CD4-positive, alpha-beta T cell treated with Interleukin-4 for 4 hours (primary cell): Measurements from ENCODE around the gene CALD1.

Experiments used
- DNase-seq: peaks from one replicate; pipeline ENCODE4 v3.0.0-alpha.2; 2020

CALD1 gene

GRCh38 chr7:134778941-134779740, at the start of gene CALD1:
Gene CALD1 (plus strand): TSS chr7:134779634. CDS start chr7:134867734, 88,100 bp downstream.
- DNase-seq: no peak

- DNase-seq: no peak
Observed at GRCh38 chr7:134729895-134730294, 49.5 kb upstream of the CALD1 start.

GRCh38 chr7:134730411-134730829, 49.0 kb upstream of the CALD1 start:
- no peak for DNase-seq

GRCh38 chr7:134731616-134732015, 47.8 kb upstream of the CALD1 start:
- no peak for DNase-seq

DNA sequence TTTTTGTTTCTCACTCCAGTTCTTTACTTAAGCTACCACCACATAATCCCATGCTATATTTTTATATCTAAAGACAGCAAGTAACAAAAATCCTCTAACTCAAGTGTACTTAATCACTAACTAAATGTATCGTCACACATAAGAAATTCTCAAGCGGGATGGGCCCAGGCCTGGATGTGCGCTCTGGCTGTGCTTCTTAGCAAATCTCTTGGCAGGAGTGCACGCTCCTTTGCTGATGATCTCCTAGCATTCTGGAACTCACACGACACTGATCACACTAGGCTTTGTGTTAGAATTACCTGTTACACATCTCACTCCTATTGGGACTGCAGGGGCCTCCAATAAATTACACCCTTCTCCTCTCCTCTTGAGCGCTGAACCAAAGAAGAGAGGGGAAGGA, 46.7 kb upstream of the CALD1 start:
- no peak for DNase-seq

GRCh38 chr7:134736381-134736780, 43.1 kb upstream of the CALD1 start:
- DNase-seq: no peak

DNA sequence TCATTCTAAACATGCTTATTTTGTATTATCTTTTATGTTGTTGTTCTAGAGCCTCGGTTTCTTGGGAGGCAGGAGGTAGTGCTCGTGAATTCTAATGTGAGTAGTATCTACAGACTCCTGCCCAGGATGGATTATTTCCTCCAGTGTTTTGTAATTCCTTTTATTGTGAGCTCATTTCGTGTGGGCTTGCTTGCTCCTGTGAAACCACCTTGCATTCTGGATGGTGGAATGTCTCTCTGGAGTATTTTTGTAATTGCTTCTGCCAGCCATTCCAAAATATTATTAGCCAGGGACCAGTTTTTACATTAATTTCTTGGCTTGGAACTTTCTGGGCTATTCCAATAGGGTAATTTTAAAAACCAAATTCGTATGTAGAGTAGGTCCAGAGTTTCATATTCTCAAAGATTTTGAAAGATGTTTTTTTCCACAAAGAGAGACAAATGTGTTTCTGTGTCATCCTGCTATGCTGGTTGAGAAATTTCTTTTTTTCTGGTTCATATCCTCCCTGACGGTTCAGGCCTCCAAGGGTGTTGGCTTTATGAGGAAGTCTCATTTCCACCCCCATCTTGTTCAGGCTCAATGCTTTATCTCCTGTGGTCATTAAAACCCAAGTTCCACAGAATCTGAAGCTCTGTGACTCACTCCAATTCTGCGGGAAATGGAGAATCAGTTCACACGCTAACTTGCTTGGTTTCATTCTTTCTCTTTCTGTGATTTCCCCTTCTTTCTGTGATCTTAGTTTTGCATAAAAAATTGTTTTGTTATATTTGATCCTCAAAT, 41.7 kb upstream of the CALD1 start:
- peak; percentile 8 for DNase-seq

DNA sequence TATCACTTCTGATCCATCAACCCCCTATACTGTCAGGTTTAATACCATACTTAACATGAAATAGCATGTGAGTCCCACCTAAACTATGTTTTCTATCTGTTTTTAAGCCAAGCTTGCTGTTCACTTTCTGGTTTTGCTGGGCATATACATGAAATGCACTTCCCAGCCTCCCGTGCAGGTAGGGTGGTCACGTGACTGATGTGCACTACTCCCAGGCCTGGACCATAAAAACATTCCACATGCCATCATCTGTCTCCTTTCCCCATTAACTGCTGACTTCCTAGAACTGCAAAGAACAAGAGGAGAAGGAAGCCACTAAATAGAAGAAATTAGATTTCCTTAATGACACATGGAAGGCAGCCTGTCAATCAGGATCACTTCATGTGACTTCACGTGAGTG, 40.1 kb upstream of the CALD1 start:
- DNase-seq: no peak

DNA sequence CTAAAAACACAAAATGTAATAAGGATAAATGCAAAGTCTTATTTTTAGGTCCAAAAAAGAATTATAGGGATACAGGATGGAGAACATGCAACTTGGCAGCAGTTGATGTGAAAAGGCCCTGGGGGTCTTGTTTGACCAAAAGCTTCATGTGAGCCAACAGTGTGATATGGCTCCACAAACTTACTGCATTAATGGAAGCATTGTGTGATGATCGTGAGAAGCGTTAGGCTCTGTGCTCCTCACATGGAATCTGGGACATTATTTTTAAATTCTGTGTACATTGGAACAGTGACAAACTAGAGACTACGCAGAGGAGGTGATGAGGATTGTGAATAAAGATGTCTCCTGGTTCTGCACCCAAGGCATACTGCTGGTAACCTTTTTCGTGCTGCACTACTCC, 39.1 kb upstream of the CALD1 start:
- no peak for DNase-seq

DNA sequence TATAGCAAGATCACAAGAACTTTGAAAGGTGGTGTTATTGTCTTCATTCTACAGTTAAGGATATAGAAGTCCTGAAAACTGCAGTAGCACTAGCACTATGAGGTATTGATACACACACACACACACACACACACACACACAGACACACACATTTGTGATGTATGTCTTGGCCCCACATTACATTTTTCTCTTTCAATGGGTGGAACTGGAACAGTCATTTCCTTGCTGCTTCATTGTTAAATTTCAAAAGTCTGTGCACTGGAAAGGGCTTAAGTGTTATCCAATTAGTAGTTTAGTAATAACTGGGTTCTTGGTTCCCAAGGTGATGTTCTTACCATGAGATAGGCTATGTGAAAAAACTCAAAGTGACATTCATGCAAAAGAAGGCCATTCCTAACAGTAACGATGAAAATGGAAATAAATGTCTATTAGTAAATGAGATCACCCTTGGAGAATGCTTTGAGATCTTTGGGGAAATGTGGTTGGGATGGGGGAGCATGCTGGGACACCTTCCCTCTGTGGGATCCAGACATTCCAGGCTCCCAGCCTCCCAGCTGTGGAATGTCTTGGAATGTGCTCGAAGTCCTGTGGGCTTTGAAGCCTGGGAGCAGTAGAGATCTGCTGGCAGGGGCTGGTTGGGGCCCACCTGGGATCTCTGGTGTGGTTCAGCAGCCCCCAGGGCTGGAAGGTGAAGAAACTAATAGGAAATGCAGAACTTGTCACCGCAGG, 37.4 kb upstream of the CALD1 start:
- no peak for DNase-seq

- no peak for DNase-seq
Observed at GRCh38 chr7:134742688-134743350, 36.6 kb upstream of the CALD1 start.

DNA sequence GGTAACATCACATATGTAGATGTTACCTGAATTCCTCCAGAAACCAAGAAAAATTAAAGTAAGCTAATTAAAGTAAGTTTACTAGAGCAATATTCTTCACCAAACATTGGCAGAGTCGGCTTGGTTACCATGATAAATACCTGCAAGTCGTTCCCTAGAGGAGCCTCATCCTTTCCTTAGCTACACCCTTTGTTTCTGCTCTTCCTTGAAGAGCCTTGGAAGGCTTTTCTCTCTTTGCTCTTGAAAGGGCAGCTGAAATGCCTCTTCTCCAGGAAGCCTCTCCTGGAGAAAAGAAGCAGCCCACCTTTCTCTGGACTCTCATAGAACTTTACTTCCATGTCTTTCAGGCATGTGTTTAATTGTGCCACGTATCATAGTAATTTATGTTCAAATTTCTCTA, 34.9 kb upstream of the CALD1 start:
- no peak for DNase-seq

GRCh38 chr7:134747326-134747725, 32.1 kb upstream of the CALD1 start:
- DNase-seq: no peak

- DNase-seq: peak; percentile 62
Observed at GRCh38 chr7:134750083-134751062, 29.1 kb upstream of the CALD1 start.

GRCh38 chr7:134752006-134752760, 27.3 kb upstream of the CALD1 start:
- no peak for DNase-seq

DNA sequence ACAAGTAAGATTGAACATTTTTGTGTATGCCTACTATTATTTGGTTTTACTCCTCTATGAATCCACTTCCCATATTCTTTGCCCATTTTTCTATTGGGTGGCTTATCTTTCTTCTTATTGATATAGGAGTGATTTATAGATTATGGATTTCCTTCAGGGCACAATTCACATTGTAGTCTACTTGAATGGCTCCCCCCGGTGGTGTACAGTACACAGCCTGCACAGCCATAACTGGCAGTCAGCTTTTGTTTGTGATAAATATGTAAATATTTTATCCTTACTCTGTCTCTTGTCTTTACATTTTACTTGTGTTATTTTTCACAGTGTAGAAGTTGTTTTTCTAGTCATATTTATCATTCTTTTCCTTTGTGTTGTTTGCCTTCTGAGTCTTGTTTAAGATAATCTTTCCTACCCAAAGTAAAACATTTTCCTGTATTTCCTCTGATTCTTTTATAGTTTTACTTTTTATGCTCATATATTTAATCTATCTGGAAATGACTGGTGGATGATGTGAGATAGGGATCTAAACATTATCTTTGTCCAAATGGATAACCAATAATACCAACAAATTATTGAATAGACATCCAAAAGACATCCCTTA, 23.9 kb upstream of the CALD1 start:
- peak; percentile 24 for DNase-seq

GRCh38 chr7:134757938-134758337, 21.5 kb upstream of the CALD1 start:
- DNase-seq: no peak

- DNase-seq: no peak
Observed at GRCh38 chr7:134758981-134759380, 20.5 kb upstream of the CALD1 start.

- no peak for DNase-seq
Observed at GRCh38 chr7:134761266-134761665, 18.2 kb upstream of the CALD1 start.

GRCh38 chr7:134763960-134764359, 15.5 kb upstream of the CALD1 start:
- no peak for DNase-seq

GRCh38 chr7:134764365-134764764, 15.1 kb upstream of the CALD1 start:
- DNase-seq: no peak
